GM19468 (cell line): ENCODE data around the gene BEGAIN.

Experiments
- ATAC-seq: cut with Tn5 transposase; IDR thresholded peaks from one replicate; pipeline ENCODE4 v1.9.1; 2021; ENCODE audit warnings: mild to moderate bottlenecking, moderate library complexity, moderate number of reproducible peaks; ENCODE audit not compliant: unreplicated experiment; ENCODE audit errors: extremely low read depth

BEGAIN gene

GRCh38 chr14:100587086-100587762, at the start of gene BEGAIN:
TSS of gene BEGAIN (minus strand) at chr14:100587417. CDS start at chr14:100587290, 127 bp downstream.
- ATAC-seq, result no peak

- ATAC-seq, result no peak
These were observed 49.3 kb upstream of the BEGAIN start for GRCh38 chr14:100636559-100636958.

GRCh38 chr14:100634026-100634425, 46.8 kb upstream of the BEGAIN start:
- no peak for ATAC-seq

GRCh38 chr14:100633406-100633805, 46.2 kb upstream of the BEGAIN start:
- ATAC-seq, result no peak

- ATAC-seq, result no peak
These were observed 42.5 kb upstream of the BEGAIN start for GRCh38 chr14:100629696-100630095.

- ATAC-seq, result no peak
These were observed 41.9 kb upstream of the BEGAIN start for GRCh38 chr14:100629098-100629497.

- ATAC-seq, result no peak
These were observed 41.0 kb upstream of the BEGAIN start for GRCh38 chr14:100628225-100628624.

- no peak for ATAC-seq
These were observed 39.4 kb upstream of the BEGAIN start for GRCh38 chr14:100626614-100627013.

- ATAC-seq, result no peak
These were observed 36.7 kb upstream of the BEGAIN start for GRCh38 chr14:100623961-100624360.

- no peak for ATAC-seq
These were observed 36.3 kb upstream of the BEGAIN start for GRCh38 chr14:100623557-100623956.

GRCh38 chr14:100622708-100623485, 35.7 kb upstream of the BEGAIN start:
- ATAC-seq, result no peak

GRCh38 chr14:100622224-100622623, 35.0 kb upstream of the BEGAIN start:
- ATAC-seq, result no peak

- no peak for ATAC-seq
These were observed 34.6 kb upstream of the BEGAIN start for GRCh38 chr14:100621806-100622205.

GRCh38 chr14:100620255-100621100, 33.3 kb upstream of the BEGAIN start:
- ATAC-seq, result no peak

GRCh38 chr14:100619396-100620254, 32.4 kb upstream of the BEGAIN start:
- ATAC-seq, result no peak

- ATAC-seq, result no peak
These were observed 31.6 kb upstream of the BEGAIN start for GRCh38 chr14:100618763-100619320.

GRCh38 chr14:100618318-100618693, 31.1 kb upstream of the BEGAIN start:
- no peak for ATAC-seq

- no peak for ATAC-seq
These were observed 30.4 kb upstream of the BEGAIN start for GRCh38 chr14:100617410-100618317.
